Measurements from ENCODE around the gene SEMA3D. TPM values are rescaled to one million over a fixed set of nuclear protein-coding genes. Genes with fewer than 3 reads are reported as not detected.

The SEMA3D gene
- total and polyA plus RNA-seq, 2 experiments from 2014 or later = 1.5 to 7.2 TPM

DNA sequence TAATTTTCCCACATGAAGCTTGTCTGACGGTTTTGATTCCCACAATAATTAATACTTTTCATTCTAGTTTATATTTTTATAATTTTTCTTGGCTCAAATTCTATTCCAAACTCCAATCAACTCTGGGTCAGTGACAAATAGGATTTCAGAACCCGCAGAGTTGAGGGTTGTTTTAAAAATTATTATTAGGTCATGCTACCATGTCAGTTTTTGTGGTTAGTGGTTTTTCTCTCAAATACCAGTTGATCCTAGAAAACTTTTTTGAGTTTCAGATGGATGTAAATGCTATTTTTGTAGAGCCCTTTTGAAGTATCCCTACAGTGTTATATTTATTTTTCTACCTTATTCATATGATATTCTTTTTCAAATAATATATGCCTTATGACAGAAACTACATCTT is 237.4 kb downstream of the SEMA3D start:
- Histone ChIP-seq H2AFZ (no peak overlapping the region), H4K20me1 (replicated peaks; ENCODE audit: insufficient read depth) (no peaks in the 10 kb centered on the region), H3F3A (replicated peaks; ENCODE audit: low read depth) (no peaks in the 10 kb centered on the region), H3K27ac (ENCODE audit: low read depth) (no peak overlapping the region), H3K4me1 (ENCODE audit: insufficient read depth) (peaks cover 10% of the 10 kb centered on the region), H3K9me2 (ENCODE audit: insufficient read depth) (no peaks in the 10 kb centered on the region), H3K36me3 (ENCODE audit: insufficient read depth) (no peaks in the 10 kb centered on the region), H3K4me2 (no peak overlapping the region), H3K4me3 (no peak overlapping the region), H3K27me3 (ENCODE audit: insufficient read depth) (no peaks in the 10 kb centered on the region), H3K79me2 (replicated peaks; ENCODE audit: insufficient read depth) (no peaks in the 10 kb centered on the region)
- no peak for DNase-seq (ENCODE audit: low spot score)
- Mint-ChIP-seq H3K4me1 (peaks cover 9% of the 10 kb centered on the region; the same call in 2 of the 3 replicates), H3K36me3 (ENCODE audit: low read depth) (no peaks in the 10 kb centered on the region), H3K27ac (no peak overlapping the region), H3K4me3 (no peak overlapping the region), H3K9me3 (no peaks in the 10 kb centered on the region), H3K27me3 (ENCODE audit: insufficient read depth, low read depth, poor library complexity) (no peaks in the 10 kb centered on the region)
- no peak for ATAC-seq
- TF ChIP-seq NANOG (IDR thresholded peaks at IDR 0.05; ENCODE audit: borderline replicate concordance) = no peak

DNA sequence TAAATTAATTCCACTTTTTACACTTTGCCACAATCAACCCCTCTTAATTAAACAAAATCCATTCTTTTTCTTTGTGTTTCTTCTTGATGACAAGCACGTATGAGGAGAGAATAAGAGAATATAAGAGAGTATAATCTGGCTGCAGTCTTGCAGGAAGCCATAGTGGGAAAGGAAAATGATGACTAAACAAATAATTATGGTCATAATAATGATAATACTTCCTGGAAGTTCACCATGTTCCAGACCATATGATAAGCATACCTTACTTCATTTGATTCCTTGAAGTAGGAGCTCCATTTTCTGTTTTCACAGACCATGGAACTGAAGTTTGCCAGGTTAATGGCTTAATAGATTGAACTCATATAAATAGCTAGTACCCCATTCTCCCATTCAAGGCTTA is 237.8 kb downstream of the SEMA3D start:
- no peaks in the 10 kb centered on the region for H3K9me3 Mint-ChIP-seq
- TF ChIP-seq, protein P1, sequence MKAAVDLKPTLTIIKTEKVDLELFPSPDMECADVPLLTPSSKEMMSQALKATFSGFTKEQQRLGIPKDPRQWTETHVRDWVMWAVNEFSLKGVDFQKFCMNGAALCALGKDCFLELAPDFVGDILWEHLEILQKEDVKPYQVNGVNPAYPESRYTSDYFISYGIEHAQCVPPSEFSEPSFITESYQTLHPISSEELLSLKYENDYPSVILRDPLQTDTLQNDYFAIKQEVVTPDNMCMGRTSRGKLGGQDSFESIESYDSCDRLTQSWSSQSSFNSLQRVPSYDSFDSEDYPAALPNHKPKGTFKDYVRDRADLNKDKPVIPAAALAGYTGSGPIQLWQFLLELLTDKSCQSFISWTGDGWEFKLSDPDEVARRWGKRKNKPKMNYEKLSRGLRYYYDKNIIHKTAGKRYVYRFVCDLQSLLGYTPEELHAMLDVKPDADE (IDR thresholded peaks at IDR 0.05) = no peak
- TF ChIP-seq POLR2AphosphoS5 (IDR thresholded peaks at IDR 0.05; ENCODE audit: low read depth) (no peak), EZH2 (IDR thresholded peaks at IDR 0.05; ENCODE audit: low read depth, unreplicated experiment) (no peak), ZNF114 (CRISPR knock-in tag; IDR thresholded peaks at IDR 0.05) (no peak), STAT1 (IDR thresholded peaks at IDR 0.05; ENCODE audit: unreplicated experiment) (no peak), NANOG (IDR thresholded peaks at IDR 0.05; ENCODE audit: borderline replicate concordance) (no peak), ZNF331 (CRISPR knock-in tag; IDR thresholded peaks at IDR 0.05; ENCODE audit: low read depth) (no peak)
- TF ChIP-seq, protein P2, sequence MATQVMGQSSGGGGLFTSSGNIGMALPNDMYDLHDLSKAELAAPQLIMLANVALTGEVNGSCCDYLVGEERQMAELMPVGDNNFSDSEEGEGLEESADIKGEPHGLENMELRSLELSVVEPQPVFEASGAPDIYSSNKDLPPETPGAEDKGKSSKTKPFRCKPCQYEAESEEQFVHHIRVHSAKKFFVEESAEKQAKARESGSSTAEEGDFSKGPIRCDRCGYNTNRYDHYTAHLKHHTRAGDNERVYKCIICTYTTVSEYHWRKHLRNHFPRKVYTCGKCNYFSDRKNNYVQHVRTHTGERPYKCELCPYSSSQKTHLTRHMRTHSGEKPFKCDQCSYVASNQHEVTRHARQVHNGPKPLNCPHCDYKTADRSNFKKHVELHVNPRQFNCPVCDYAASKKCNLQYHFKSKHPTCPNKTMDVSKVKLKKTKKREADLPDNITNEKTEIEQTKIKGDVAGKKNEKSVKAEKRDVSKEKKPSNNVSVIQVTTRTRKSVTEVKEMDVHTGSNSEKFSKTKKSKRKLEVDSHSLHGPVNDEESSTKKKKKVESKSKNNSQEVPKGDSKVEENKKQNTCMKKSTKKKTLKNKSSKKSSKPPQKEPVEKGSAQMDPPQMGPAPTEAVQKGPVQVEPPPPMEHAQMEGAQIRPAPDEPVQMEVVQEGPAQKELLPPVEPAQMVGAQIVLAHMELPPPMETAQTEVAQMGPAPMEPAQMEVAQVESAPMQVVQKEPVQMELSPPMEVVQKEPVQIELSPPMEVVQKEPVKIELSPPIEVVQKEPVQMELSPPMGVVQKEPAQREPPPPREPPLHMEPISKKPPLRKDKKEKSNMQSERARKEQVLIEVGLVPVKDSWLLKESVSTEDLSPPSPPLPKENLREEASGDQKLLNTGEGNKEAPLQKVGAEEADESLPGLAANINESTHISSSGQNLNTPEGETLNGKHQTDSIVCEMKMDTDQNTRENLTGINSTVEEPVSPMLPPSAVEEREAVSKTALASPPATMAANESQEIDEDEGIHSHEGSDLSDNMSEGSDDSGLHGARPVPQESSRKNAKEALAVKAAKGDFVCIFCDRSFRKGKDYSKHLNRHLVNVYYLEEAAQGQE (IDR thresholded peaks at IDR 0.05; ENCODE audit: unreplicated experiment) = no peak
- TF ChIP-seq, protein P3, sequence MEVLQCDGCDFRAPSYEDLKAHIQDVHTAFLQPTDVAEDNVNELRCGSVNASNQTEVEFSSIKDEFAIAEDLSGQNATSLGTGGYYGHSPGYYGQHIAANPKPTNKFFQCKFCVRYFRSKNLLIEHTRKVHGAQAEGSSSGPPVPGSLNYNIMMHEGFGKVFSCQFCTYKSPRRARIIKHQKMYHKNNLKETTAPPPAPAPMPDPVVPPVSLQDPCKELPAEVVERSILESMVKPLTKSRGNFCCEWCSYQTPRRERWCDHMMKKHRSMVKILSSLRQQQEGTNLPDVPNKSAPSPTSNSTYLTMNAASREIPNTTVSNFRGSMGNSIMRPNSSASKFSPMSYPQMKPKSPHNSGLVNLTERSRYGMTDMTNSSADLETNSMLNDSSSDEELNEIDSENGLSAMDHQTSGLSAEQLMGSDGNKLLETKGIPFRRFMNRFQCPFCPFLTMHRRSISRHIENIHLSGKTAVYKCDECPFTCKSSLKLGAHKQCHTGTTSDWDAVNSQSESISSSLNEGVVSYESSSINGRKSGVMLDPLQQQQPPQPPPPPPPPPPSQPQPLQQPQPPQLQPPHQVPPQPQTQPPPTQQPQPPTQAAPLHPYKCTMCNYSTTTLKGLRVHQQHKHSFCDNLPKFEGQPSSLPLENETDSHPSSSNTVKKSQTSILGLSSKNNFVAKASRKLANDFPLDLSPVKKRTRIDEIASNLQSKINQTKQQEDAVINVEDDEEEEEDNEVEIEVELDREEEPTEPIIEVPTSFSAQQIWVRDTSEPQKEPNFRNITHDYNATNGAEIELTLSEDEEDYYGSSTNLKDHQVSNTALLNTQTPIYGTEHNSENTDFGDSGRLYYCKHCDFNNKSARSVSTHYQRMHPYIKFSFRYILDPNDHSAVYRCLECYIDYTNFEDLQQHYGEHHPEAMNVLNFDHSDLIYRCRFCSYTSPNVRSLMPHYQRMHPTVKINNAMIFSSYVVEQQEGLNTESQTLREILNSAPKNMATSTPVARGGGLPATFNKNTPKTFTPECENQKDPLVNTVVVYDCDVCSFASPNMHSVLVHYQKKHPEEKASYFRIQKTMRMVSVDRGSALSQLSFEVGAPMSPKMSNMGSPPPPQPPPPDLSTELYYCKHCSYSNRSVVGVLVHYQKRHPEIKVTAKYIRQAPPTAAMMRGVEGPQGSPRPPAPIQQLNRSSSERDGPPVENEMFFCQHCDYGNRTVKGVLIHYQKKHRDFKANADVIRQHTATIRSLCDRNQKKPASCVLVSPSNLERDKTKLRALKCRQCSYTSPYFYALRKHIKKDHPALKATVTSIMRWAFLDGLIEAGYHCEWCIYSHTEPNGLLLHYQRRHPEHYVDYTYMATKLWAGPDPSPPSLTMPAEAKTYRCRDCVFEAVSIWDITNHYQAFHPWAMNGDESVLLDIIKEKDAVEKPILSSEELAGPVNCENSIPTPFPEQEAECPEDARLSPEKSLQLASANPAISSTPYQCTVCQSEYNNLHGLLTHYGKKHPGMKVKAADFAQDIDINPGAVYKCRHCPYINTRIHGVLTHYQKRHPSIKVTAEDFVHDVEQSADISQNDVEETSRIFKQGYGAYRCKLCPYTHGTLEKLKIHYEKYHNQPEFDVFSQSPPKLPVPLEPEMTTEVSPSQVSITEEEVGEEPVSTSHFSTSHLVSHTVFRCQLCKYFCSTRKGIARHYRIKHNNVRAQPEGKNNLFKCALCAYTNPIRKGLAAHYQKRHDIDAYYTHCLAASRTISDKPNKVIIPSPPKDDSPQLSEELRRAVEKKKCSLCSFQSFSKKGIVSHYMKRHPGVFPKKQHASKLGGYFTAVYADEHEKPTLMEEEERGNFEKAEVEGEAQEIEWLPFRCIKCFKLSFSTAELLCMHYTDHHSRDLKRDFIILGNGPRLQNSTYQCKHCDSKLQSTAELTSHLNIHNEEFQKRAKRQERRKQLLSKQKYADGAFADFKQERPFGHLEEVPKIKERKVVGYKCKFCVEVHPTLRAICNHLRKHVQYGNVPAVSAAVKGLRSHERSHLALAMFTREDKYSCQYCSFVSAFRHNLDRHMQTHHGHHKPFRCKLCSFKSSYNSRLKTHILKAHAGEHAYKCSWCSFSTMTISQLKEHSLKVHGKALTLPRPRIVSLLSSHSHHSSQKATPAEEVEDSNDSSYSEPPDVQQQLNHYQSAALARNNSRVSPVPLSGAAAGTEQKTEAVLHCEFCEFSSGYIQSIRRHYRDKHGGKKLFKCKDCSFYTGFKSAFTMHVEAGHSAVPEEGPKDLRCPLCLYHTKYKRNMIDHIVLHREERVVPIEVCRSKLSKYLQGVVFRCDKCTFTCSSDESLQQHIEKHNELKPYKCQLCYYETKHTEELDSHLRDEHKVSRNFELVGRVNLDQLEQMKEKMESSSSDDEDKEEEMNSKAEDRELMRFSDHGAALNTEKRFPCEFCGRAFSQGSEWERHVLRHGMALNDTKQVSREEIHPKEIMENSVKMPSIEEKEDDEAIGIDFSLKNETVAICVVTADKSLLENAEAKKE (CRISPR knock-in tag; IDR thresholded peaks at IDR 0.05) = no peak
- TF ChIP-seq, protein P4, sequence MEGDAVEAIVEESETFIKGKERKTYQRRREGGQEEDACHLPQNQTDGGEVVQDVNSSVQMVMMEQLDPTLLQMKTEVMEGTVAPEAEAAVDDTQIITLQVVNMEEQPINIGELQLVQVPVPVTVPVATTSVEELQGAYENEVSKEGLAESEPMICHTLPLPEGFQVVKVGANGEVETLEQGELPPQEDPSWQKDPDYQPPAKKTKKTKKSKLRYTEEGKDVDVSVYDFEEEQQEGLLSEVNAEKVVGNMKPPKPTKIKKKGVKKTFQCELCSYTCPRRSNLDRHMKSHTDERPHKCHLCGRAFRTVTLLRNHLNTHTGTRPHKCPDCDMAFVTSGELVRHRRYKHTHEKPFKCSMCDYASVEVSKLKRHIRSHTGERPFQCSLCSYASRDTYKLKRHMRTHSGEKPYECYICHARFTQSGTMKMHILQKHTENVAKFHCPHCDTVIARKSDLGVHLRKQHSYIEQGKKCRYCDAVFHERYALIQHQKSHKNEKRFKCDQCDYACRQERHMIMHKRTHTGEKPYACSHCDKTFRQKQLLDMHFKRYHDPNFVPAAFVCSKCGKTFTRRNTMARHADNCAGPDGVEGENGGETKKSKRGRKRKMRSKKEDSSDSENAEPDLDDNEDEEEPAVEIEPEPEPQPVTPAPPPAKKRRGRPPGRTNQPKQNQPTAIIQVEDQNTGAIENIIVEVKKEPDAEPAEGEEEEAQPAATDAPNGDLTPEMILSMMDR (conservative IDR thresholded peaks at IDR 0.05; ENCODE audit: low read depth in 2 of 2) = no peak

More for the DNA sequence above, 237.8 kb downstream of the SEMA3D start:
- Histone ChIP-seq H3K27ac (ENCODE audit: low read depth) (no peak overlapping the region), H3K4me3 (no peak overlapping the region), H3K79me2 (replicated peaks; ENCODE audit: insufficient read depth) (no peaks in the 10 kb centered on the region), H3K27me3 (ENCODE audit: insufficient read depth) (no peaks in the 10 kb centered on the region), H3K4me1 (ENCODE audit: insufficient read depth) (peaks cover 10% of the 10 kb centered on the region), H4K20me1 (replicated peaks; ENCODE audit: insufficient read depth) (no peaks in the 10 kb centered on the region), H3F3A (replicated peaks; ENCODE audit: low read depth) (no peaks in the 10 kb centered on the region), H3K36me3 (ENCODE audit: insufficient read depth) (no peaks in the 10 kb centered on the region), H2AFZ (no peak overlapping the region), H3K4me2 (no peak overlapping the region), H3K9me2 (ENCODE audit: insufficient read depth) (no peaks in the 10 kb centered on the region)
- Mint-ChIP-seq H3K36me3 (ENCODE audit: low read depth) (no peaks in the 10 kb centered on the region), H3K4me3 (no peak overlapping the region), H3K27me3 (ENCODE audit: insufficient read depth, low read depth, poor library complexity) (no peaks in the 10 kb centered on the region), H3K4me1 (peaks cover 9% of the 10 kb centered on the region; the same call in 2 of the 3 replicates), H3K27ac (no peak overlapping the region)
- ATAC-seq (no peak), DNase-seq (ENCODE audit: low spot score) (no peak)

Measured in GM23338 (cell line).